Suprapubic skin (tissue), 4 donors: ENCODE data around the gene NT5C1A. TPM values are rescaled to one million over a fixed set of nuclear protein-coding genes. Genes with fewer than 3 reads are reported as not detected.

Source experiments
- DNase-seq, 2 donors: peaks; one replicate each; pipeline ENCODE4 v3.0.0-alpha.2; 2019; ENCODE audit warnings: low spot score in 2 of 2
- H3K27ac ChIP-seq: fragments of 200-600 bp; sonication (generic); one replicate; pipeline ENCODE4 v1.5.1; 2019
- H3K27me3 ChIP-seq: fragments of 200-600 bp; sonication (generic); one replicate; pipeline ENCODE4 v1.5.1; 2019
- H3K36me3 ChIP-seq: fragments of 200-600 bp; sonication (generic); one replicate; pipeline ENCODE4 v1.5.1; 2019
- H3K4me1 ChIP-seq: fragments of 200-600 bp; sonication (generic); one replicate; pipeline ENCODE4 v1.5.1; 2019
- H3K4me3 ChIP-seq: fragments of 200-600 bp; sonication (generic); one replicate; pipeline ENCODE4 v1.5.1; 2019; ENCODE audit warnings: mild to moderate bottlenecking
- H3K9me3 ChIP-seq: fragments of 200-600 bp; sonication (generic); one replicate; pipeline ENCODE4 v1.5.1; 2019
- EP300 ChIP-seq: sonication (generic); formaldehyde crosslinking; IDR thresholded peaks from one replicate; pipeline ENCODE4 v1.6.1; 2017; ENCODE audit warnings: antibody characterized with exemption
- POLR2A ChIP-seq, 2 donors: fragments of 450-650 bp; IDR thresholded peaks; one replicate each; pipeline ENCODE4 v1.6.1; 2017; ENCODE audit warnings: antibody characterized with exemption in 2 of 2, mild to moderate bottlenecking in 2 of 2, moderate library complexity in 2 of 2
- POLR2AphosphoS5 ChIP-seq, 3 donors: sonication (generic); formaldehyde crosslinking; IDR thresholded peaks; one replicate each; pipeline ENCODE4 v1.6.1; 2017; ENCODE audit warnings: antibody characterized with exemption in 3 of 3
- WGBS: methylation state at CpG from one replicate; pipeline ENCODE4 v1.1.5; 2018; 5-methylcytosine and 5-hydroxymethylcytosine counted together
- total RNA-seq, 4 donors: library from RNA; depleted of rRNA; stranded (reverse); fragments of >200 nt; gene quantifications; one replicate each; pipeline ENCODE4 v1.1.0, GENCODE V29; 2016
- TF ChIP-seq, protein P1 (sequence below), 2 donors: fragments of 200-600 bp in 1 of 2; fragments of 450-650 bp in 1 of 2; sonication (generic) in 1 of 2; IDR thresholded peaks; one replicate each; pipeline ENCODE4 v1.5.1; 2016 to 2019; ENCODE audit warnings: antibody characterized with exemption in 2 of 2, mild to moderate bottlenecking in 1 of 2, moderate library complexity in 1 of 2

NT5C1A gene
- total RNA-seq, 4 donors from 2014 or later = not detected

DNA sequence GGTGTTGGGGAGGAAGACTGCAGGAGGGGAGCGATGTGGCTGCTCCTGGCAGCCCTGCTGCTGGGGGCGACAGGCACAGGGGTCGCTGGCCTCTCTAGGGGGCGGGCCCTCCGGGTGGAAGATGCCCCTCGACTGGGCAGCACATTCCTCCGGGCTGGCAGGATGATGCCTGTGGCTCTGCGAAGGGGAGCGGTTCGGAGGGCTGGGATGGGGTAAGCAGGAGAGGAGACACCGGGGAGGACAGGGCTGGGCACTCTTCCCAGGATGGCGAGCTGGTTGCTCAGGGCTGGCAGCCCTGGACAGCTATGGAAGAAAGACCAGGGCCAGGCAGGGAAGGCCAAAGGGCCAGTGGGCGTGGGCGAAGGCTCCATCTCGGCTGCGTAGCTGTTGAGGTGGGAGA is 45.3 kb downstream of the NT5C1A start:
- no peak for DNase-seq
- TF ChIP-seq POLR2A (IDR thresholded peaks at IDR 0.05) (no peak), EP300 (no peak), POLR2AphosphoS5 (IDR thresholded peaks at IDR 0.05) (no peak)
- TF ChIP-seq, protein P1, sequence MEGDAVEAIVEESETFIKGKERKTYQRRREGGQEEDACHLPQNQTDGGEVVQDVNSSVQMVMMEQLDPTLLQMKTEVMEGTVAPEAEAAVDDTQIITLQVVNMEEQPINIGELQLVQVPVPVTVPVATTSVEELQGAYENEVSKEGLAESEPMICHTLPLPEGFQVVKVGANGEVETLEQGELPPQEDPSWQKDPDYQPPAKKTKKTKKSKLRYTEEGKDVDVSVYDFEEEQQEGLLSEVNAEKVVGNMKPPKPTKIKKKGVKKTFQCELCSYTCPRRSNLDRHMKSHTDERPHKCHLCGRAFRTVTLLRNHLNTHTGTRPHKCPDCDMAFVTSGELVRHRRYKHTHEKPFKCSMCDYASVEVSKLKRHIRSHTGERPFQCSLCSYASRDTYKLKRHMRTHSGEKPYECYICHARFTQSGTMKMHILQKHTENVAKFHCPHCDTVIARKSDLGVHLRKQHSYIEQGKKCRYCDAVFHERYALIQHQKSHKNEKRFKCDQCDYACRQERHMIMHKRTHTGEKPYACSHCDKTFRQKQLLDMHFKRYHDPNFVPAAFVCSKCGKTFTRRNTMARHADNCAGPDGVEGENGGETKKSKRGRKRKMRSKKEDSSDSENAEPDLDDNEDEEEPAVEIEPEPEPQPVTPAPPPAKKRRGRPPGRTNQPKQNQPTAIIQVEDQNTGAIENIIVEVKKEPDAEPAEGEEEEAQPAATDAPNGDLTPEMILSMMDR (IDR thresholded peaks at IDR 0.05) = no peak
- H3K9me3 ChIP-seq = no peaks in the 10 kb centered on the region
- H3K27me3 ChIP-seq = peaks cover 6% of the 10 kb centered on the region
- no peaks in the 10 kb centered on the region for H3K36me3 ChIP-seq
- no peak overlapping the region for H3K27ac ChIP-seq
- no peak overlapping the region for H3K4me3 ChIP-seq
- WGBS = 90% methylated on average over 12 of the region's 16 CpGs
- H3K4me1 ChIP-seq = peaks cover 9% of the 10 kb centered on the region

DNA sequence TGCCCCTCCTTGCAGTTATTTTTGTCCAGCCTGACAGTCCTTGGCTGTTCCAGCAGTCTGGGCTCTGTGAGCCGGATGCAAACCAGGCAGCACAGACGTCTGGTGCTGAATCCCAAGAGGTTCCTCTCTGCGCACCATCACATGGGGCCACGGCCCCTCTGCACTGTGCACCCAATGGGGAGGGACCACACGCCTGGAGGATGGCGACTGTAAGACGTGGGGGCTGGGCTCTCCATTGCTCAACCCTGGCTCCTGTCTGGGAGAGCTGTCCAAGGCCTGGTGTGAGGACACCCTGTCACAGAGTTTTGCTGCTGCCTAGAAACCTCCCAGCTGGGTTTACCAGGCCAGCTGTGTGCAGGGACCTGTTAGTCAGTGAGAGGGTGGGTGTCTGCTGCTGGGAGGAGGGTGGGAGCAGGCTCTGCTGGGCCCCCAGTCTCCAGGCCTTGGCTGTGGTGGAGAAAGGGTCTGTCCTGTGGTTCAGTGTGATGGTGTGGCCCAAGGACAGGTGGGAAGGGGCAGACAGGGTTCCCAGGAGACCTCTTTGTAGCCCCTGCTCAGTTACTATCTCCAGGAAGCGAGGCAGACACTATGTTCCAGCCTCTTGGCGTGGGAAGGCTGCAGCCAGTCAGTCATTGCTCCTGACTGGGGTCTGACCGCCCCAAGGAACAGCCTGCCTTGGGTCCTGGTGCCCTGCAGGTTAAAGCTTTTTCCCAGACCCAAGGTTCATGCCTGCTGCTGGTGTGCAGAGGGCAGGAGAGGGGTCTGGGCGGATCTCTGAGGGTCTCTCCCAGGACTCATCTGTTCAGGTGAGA is 46.2 kb downstream of the NT5C1A start:
- H3K9me3 ChIP-seq = no peaks in the 10 kb centered on the region
- no peak for DNase-seq
- no peak overlapping the region for H3K4me3 ChIP-seq
- peaks cover 6% of the 10 kb centered on the region for H3K27me3 ChIP-seq
- H3K36me3 ChIP-seq = no peaks in the 10 kb centered on the region
- WGBS = 97% methylated on average over 4 of the region's 11 CpGs
- TF ChIP-seq POLR2AphosphoS5 (IDR thresholded peaks at IDR 0.05) = peak in 1 of 3 donors; percentile 29
- TF ChIP-seq, protein P1 (IDR thresholded peaks at IDR 0.05) = no peak
- TF ChIP-seq EP300 = no peak
- no peak for TF ChIP-seq POLR2A (IDR thresholded peaks at IDR 0.05)
- no peak overlapping the region for H3K27ac ChIP-seq
- H3K4me1 ChIP-seq = peaks cover 9% of the 10 kb centered on the region

DNA sequence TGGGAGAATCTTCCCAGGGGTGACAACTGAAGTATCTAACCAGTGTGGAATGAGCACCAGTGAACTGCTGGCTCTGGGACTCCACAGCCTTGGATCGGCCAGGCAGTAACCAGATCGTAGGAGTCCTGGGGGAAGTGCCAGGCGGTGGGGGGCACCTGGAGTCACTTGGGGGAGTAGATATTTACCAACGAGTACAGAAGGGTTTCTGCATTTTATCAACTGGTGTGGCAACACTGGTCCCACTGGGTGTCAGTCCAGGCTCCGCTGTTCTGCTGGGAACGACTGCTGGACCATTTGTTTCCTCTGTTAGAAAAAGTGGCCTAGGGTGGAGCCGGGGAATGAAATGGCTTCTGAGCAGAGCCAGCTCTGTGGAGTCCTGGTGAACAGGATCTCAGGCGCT is 46.9 kb downstream of the NT5C1A start:
- no peak for DNase-seq
- Histone ChIP-seq H3K9me3 (no peaks in the 10 kb centered on the region), H3K27ac (no peak overlapping the region), H3K27me3 (peaks cover 6% of the 10 kb centered on the region), H3K4me3 (no peak overlapping the region), H3K4me1 (peaks cover 9% of the 10 kb centered on the region), H3K36me3 (no peaks in the 10 kb centered on the region)
- 71% methylated on average over 7 of the region's 8 CpGs for WGBS
- TF ChIP-seq EP300 (no peak), POLR2A (IDR thresholded peaks at IDR 0.05) (no peak), POLR2AphosphoS5 (IDR thresholded peaks at IDR 0.05) (no peak)
- TF ChIP-seq, protein P1 (IDR thresholded peaks at IDR 0.05) = no peak

DNA sequence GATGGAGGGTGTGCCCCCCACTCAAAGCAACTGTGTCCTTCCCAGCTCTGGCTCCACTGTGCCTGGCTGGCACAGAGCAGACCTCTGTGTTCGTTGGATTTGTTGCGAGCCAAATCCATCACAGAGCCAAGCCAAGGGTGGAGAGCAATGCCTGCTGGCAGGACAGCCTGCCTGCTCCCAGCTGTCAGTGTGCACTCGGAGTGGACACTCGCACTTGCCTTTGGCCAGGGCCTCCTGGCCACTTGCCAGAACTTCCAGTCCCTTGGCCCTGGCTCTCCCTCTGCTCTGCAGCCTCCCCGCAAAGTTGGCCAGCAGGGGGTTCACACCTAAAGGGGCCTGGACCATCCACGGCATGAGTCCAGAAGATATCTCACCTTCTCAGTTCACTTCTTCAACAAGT is 48.9 kb downstream of the NT5C1A start:
- TF ChIP-seq POLR2AphosphoS5 (IDR thresholded peaks at IDR 0.05) (no peak), EP300 (no peak), POLR2A (IDR thresholded peaks at IDR 0.05) (no peak)
- TF ChIP-seq, protein P1 (IDR thresholded peaks at IDR 0.05) = no peak
- 52% methylated on average over 6 of the region's 6 CpGs for WGBS
- no peak overlapping the region for H3K4me3 ChIP-seq
- H3K27ac ChIP-seq = no peak overlapping the region
- peaks cover 9% of the 10 kb centered on the region for H3K4me1 ChIP-seq
- H3K9me3 ChIP-seq = no peaks in the 10 kb centered on the region
- H3K27me3 ChIP-seq = peaks cover 6% of the 10 kb centered on the region
- H3K36me3 ChIP-seq = no peaks in the 10 kb centered on the region
- DNase-seq = no peak

DNA sequence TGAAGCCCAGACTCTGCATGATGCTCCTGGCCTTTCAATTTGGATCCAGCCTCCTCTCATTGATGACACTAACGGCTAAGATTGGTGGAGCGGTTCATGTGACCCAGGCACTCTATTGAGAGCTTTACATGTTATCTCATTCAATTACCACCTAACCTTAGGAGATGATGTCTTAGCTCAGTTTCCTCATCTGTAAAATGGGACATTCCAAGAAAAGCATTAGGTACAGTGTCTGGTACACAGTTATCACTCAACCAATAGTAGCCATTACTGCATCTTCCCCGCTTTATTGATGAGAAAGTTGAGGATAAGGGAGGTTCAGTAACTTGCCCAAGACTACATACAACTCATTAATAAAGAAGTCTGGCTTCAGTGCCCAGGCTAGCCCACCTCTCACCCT is 49.5 kb downstream of the NT5C1A start:
- DNase-seq = no peak
- peaks cover 9% of the 10 kb centered on the region for H3K4me1 ChIP-seq
- TF ChIP-seq, protein P1 (IDR thresholded peaks at IDR 0.05) = no peak
- TF ChIP-seq EP300 (no peak), POLR2AphosphoS5 (IDR thresholded peaks at IDR 0.05) (no peak), POLR2A (IDR thresholded peaks at IDR 0.05) (no peak)
- no peak overlapping the region for H3K4me3 ChIP-seq
- H3K27me3 ChIP-seq = peaks cover 6% of the 10 kb centered on the region
- no peak overlapping the region for H3K27ac ChIP-seq
- no peaks in the 10 kb centered on the region for H3K36me3 ChIP-seq
- 95% methylated on average over 3 of the region's 3 CpGs for WGBS
- H3K9me3 ChIP-seq = no peaks in the 10 kb centered on the region
